Small intestine (tissue), 7 donors: ENCODE measurements around the gene SNX32. TPM values are rescaled to one million over a fixed set of nuclear protein-coding genes. Genes with fewer than 3 reads are reported as not detected.
A peak's percentile ranks its signal among the peaks of the same experiment; 100 is the strongest.

Experiments
- DNase-seq, 2 donors: peaks; one replicate each; pipeline versions ENCODE4 v3.0.0 to v3.0.0-alpha.2; 2013
- FAIRE-seq: peaks from 2 replicates; lab custom pipeline; 2012; peaks lifted over from hg19 to GRCh38; lab: Jason Lieb, UNC
- H3K27ac ChIP-seq, 3 donors: one replicate each; pipeline ENCODE4 v1.5.1; 2013; ENCODE audit warnings: low read length in 2 of 3, mild to moderate bottlenecking in 2 of 3, control low read depth in 1 of 3, inconsistent platforms in 1 of 3, low read depth in 1 of 3, moderate library complexity in 1 of 3
- H3K27me3 ChIP-seq, 3 donors: one replicate each; pipeline ENCODE4 v1.6.1; 2013; ENCODE audit warnings: low read length in 3 of 3, inconsistent platforms in 1 of 3; ENCODE audit not compliant: control insufficient read depth in 3 of 3, insufficient read depth in 3 of 3
- H3K36me3 ChIP-seq, 3 donors: one replicate each; pipeline ENCODE4 v1.6.1; 2013; ENCODE audit warnings: low read length in 3 of 3, inconsistent platforms in 1 of 3, low read depth in 1 of 3, mild to moderate bottlenecking in 1 of 3, moderate library complexity in 1 of 3; ENCODE audit not compliant: control insufficient read depth in 3 of 3, insufficient read depth in 2 of 3
- H3K4me1 ChIP-seq, 3 donors: one replicate each; pipeline ENCODE4 v1.6.1; 2013; ENCODE audit warnings: low read length in 2 of 3, inconsistent platforms in 1 of 3, low read depth in 1 of 3, mild to moderate bottlenecking in 1 of 3, moderate library complexity in 1 of 3; ENCODE audit not compliant: control insufficient read depth in 3 of 3, insufficient read depth in 2 of 3
- H3K4me3 ChIP-seq, 3 donors: one replicate each; pipeline ENCODE4 v1.5.1; 2013; ENCODE audit warnings: low read length in 3 of 3, control low read depth in 1 of 3, inconsistent platforms in 1 of 3, low read depth in 1 of 3, mild to moderate bottlenecking in 1 of 3, moderate library complexity in 1 of 3
- H3K9me3 ChIP-seq, 2 donors: one replicate each; pipeline ENCODE4 v1.6.1; 2013; ENCODE audit warnings: low read depth in 1 of 2, low read length in 1 of 2; ENCODE audit not compliant: control insufficient read depth in 2 of 2, insufficient read depth in 1 of 2
- WGBS, 3 donors: extraction: QIAGEN DNeasy Blood & Tissue Kit; methylation state at CpG; one replicate each; pipeline ENCODE4 v1.1.7; 2013; 5-methylcytosine and 5-hydroxymethylcytosine counted together
- polyA plus RNA-seq, 4 donors: library from polyadenylated mRNA; stranded (reverse) in 3 of 4; unstranded in 1 of 4; fragments of 200-250 nt in 3 of 4; fragments of 120-200 nt in 1 of 4; gene quantifications; one replicate each; pipeline versions ENCODE4 v1.2.1 to v1.2.3, GENCODE V29; 2013
- donor health status: healthy with polysubstance abuse.
- donor health status: control.
- donor health status: control.
- donor health status: Bipolar disorder and iron deficiency.
- donor health status: healthy.

SNX32 gene
- polyA plus RNA-seq, 4 donors = 0.54 to 4.0 (median 1.8) TPM

DNA sequence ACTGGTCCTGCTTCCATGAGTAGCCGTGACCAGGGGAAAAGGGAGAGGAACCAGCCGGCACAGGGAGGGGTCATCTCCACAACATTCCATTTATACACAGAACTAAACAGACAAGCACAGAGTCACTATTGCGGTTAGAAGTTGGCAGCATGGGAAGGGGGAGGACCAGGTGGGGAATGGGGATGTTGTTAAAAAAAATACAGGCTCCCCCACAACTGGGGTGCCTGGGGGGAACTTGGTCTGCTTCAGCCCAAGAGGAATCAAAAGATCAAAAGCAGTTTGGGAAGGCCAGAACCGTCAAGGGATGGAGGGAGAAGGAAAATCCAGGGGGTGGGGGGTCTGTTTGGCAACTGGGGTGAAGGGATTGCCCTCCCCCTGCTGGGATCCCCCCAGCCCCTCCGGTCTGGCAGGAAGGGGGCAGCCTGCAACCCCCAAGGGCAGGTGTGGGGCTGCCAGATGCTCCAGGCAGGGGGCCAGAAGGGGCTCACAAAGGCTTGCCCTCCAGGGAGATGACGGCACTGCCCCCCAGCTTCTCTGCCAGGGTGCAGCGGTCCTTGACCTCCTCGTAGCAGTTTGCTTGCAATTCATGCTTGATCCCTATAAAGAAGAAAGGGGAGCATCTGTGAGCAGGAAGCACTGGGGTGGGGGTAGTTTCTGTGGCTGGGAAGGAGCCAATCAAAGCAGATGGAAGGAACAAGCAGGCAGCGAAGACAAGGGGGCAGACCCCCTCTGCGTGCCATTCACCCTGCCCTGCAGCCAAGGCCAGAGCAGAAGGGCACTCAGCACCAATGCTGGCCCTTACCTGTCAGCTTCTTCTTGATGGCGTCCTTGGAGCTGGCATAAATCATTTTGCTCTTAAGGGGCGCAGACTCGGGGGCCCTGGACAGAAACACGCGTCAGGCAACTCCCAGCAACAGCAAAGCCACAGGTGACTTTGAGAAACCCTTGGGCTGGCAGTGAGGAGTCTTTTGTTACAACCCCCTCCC lies 21.4 kb downstream of the SNX32 start:
- no peak for DNase-seq
- H3K27me3 ChIP-seq = no peaks in the 10 kb centered on the region
- peaks cover 0 to 9% of the 10 kb centered on the region in 2 donors for H3K9me3 ChIP-seq
- FAIRE-seq = no peak
- H3K36me3 ChIP-seq = peaks cover 11 to 68% (median 28%) of the 10 kb centered on the region in 3 donors
- H3K27ac ChIP-seq = peak overlapping the region; percentile 95 to 98 (median 97)
- 27 to 63% (median 50%) methylated on average over 15 of the region's 15 CpGs for WGBS, 3 donors
- H3K4me3 ChIP-seq = peak overlapping the region; percentile 11 to 95 (median 64)
- H3K4me1 ChIP-seq = peaks cover 0 to 75% (median 9%) of the 10 kb centered on the region in 3 donors

GRCh38 chr11:65855927-65856363 lies 22.2 kb downstream of the SNX32 start:
- Histone ChIP-seq H3K4me1 (peaks cover 0 to 70% (median 9%) of the 10 kb centered on the region in 3 donors), H3K27ac (peak overlapping the region; percentile 95 to 98 (median 97)), H3K36me3 (peaks cover 11 to 60% (median 28%) of the 10 kb centered on the region in 3 donors), H3K9me3 (peaks cover 0 to 7% of the 10 kb centered on the region in 2 donors), H3K27me3 (no peaks in the 10 kb centered on the region), H3K4me3 (peak overlapping the region in 2 of 3 donors; percentile 64 to 95)
- FAIRE-seq = no peak
- 40 to 74% (median 44%) methylated on average over 15 of the region's 15 CpGs for WGBS, 3 donors
- peak; percentile 20 to 39 for DNase-seq

GRCh38 chr11:65856689-65857499 lies 23.1 kb downstream of the SNX32 start:
- peak; percentile 84 to 92 for DNase-seq
- peaks cover 3 to 70% (median 9%) of the 10 kb centered on the region in 3 donors for H3K4me1 ChIP-seq
- FAIRE-seq = no peak

GRCh38 chr11:65857500-65857852 lies 23.7 kb downstream of the SNX32 start:
- FAIRE-seq = no peak
- peak; percentile 38 to 76 for DNase-seq

More at GRCh38 chr11:65856689-65857499, 23.1 kb downstream of the SNX32 start:
- 1% methylated on average over 50 to 57 of the region's 57 CpGs for WGBS, 3 donors
- Histone ChIP-seq H3K9me3 (no peaks in the 10 kb centered on the region), H3K4me3 (peak overlapping the region; percentile 64 to 95 (median 91)), H3K36me3 (peaks cover 11 to 58% (median 28%) of the 10 kb centered on the region in 3 donors), H3K27ac (peak overlapping the region; percentile 95 to 98 (median 97)), H3K27me3 (no peaks in the 10 kb centered on the region)

DNA sequence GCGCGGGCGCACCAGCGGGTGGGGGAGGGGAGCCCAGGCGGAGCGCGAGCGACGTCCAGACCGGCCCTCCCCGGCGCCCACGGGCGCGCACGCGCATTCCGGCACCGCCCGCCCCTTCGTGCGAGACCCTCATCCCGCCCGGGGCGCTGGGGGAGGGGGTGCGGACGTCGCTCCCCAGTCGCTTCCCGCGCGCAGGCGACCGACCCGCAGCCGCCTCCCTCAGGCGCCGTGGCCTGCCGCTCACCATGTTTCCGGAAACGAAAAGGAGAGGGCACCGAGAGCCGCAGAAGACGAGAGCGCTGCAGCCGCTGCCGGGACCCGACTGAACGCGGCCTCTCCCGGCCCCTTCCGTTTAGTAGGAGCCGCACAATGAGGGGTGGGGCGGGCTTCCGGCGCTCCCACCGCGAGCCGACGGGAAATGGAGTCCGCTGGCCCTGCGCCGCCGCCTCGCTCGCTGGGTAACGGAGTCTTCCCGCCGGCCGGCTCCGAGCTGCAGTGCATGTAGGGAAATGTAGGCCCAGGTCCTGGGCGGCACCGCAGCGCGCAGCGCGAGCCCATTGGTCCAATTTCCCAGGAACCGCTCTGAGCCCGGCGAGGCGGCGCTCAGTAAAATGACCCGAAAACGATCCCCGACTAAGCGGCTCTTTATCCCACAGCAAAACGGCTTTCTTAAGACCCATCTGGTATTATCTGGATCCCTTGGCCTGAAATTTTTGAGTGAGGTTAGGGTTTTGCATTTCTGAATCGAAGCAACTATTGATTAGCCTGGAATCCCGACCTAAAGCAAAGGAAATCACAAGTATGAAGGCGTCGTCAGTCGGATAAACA lies 24.3 kb downstream of the SNX32 start, which contains the start of gene CFL1:
Gene CFL1 (minus strand): TSS at position 328 of the 828 bp plus-strand sequence. CDS start 81 bp downstream, at position 247.
- H3K36me3 ChIP-seq = peaks cover 7 to 58% (median 20%) of the 10 kb centered on the region in 3 donors

More at GRCh38 chr11:65857500-65857852, 23.7 kb downstream of the SNX32 start:
- Histone ChIP-seq H3K9me3 (no peaks in the 10 kb centered on the region), H3K4me3 (peak overlapping the region; percentile 64 to 95 (median 91)), H3K4me1 (peaks cover 3 to 68% (median 9%) of the 10 kb centered on the region in 3 donors), H3K27me3 (no peaks in the 10 kb centered on the region), H3K27ac (peak overlapping the region; percentile 95 to 98 (median 97)), H3K36me3 (peaks cover 11 to 58% (median 23%) of the 10 kb centered on the region in 3 donors)
- 1% methylated on average over 24 to 49 of the region's 49 CpGs for WGBS, 3 donors

DNA sequence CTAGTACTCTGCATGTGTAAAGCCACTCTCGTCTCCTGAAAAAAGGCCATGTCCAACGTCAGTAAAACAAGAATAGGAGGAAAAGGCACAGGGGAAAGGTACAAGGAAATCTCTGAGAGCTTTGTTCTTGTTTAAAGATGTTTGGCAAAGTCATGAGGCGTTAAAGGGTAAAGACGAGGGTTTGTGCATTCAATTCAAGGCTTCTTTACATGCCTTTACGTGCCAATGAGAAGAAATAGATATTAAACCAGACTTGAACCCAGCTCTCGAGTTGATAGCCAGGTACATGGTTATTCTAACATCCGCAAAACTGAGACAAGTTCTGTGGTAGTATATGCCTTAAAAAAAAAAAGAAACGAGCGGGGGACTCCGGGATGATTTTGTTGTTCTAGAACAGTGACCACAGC lies 24.9 kb downstream of the SNX32 start:
- no peak for FAIRE-seq
- no peak for DNase-seq
- Histone ChIP-seq H3K27me3 (no peaks in the 10 kb centered on the region), H3K9me3 (no peaks in the 10 kb centered on the region), H3K4me1 (peaks cover 0 to 56% (median 3%) of the 10 kb centered on the region in 3 donors), H3K36me3 (peaks cover 10 to 58% (median 19%) of the 10 kb centered on the region in 3 donors), H3K4me3 (peak overlapping the region; percentile 52 to 72 (median 64)), H3K27ac (peak overlapping the region; percentile 95 to 97 (median 97))
- WGBS, 3 donors = 0 to 1% (median 0%) methylated on average over 10 of the region's 10 CpGs

More for the DNA sequence above, 24.3 kb downstream of the SNX32 start, which contains the start of gene CFL1:
- Histone ChIP-seq H3K9me3 (no peaks in the 10 kb centered on the region), H3K27me3 (no peaks in the 10 kb centered on the region), H3K27ac (peak within 1 kb of the TSS; percentile 95 to 98 (median 97)), H3K4me3 (peak within 1 kb of the TSS; percentile 64 to 95 (median 91)), H3K4me1 (peaks cover 3 to 63% (median 4%) of the 10 kb centered on the region in 3 donors)
- WGBS, 3 donors = 0 to 1% (median 0%) methylated on average over 63 to 92 of the region's 92 CpGs
- peak; percentile 97 to 99 for DNase-seq
- no peak for FAIRE-seq

GRCh38 chr11:65859095-65859811 lies 25.5 kb downstream of the SNX32 start:
- Histone ChIP-seq H3K4me1 (peaks cover 0 to 53% (median 3%) of the 10 kb centered on the region in 3 donors), H3K27me3 (no peaks in the 10 kb centered on the region), H3K27ac (peak overlapping the region; percentile 95 to 97 (median 97)), H3K36me3 (peaks cover 16 to 59% (median 22%) of the 10 kb centered on the region in 3 donors), H3K4me3 (peak overlapping the region; percentile 52 to 72 (median 64)), H3K9me3 (no peaks in the 10 kb centered on the region)
- WGBS, 3 donors = 0 to 1% (median 0%) methylated on average over 43 to 46 of the region's 46 CpGs
- DNase-seq (peak; percentile 97 to 98), FAIRE-seq (no peak)
